Stimulated activated memory B cell treated with anti-CD40 and anti-IgM and Interleukin-4, amounts not matched to agents 10 μg/mL and 1 μg/mL and 100 μg/mL, for 72 hours (primary cell): ENCODE data around the gene CPAMD8.

Experiments used
- ATAC-seq: fragments of 150-1000 bp; cut with Tn5 transposase; 2 replicates; pipeline ENCODE4 v1.10.0; 2021
- H3K27ac Mint-ChIP-seq: one replicate; pipeline ENCODE4 v1.8.0; 2022; ENCODE audit warnings: mild to moderate bottlenecking, mixed read lengths
- H3K27me3 Mint-ChIP-seq: one replicate; pipeline ENCODE4 v1.8.0; 2022; ENCODE audit warnings: mixed read lengths
- H3K36me3 Mint-ChIP-seq: one replicate; pipeline ENCODE4 v1.8.0; 2022; ENCODE audit warnings: mixed read lengths
- H3K4me1 Mint-ChIP-seq: one replicate; pipeline ENCODE4 v1.8.0; 2022; ENCODE audit warnings: mixed read lengths
- H3K4me3 Mint-ChIP-seq: one replicate; pipeline ENCODE4 v1.8.0; 2022; ENCODE audit warnings: mild to moderate bottlenecking, moderate library complexity, mixed read lengths
- H3K9me3 Mint-ChIP-seq: one replicate; pipeline ENCODE4 v1.8.0; 2022; ENCODE audit warnings: mixed read lengths

Gene CPAMD8

DNA sequence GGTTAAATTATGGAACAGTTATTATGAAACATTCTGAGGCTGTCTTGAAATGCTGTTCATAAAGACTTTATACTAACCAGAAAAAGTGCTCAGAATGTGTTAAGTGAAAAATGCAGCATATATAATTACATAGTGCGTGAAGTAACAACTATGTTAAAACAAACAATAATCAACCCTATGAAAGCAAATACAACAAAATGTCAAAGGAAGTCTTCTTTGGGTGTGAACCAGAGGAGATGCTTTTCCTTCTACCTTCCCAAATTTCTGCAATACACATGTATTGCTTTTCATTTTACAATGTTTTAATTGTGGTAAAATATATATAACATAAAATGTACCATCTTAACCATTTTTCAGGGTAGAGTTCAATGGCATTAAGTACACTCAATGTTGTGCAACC is 92.1 kb downstream of the CPAMD8 start:
- Mint-ChIP-seq H3K4me1 (no peaks in the 10 kb centered on the region), H3K27ac (no peak overlapping the region), H3K27me3 (peaks cover 29% of the 10 kb centered on the region), H3K4me3 (no peak overlapping the region), H3K9me3 (peaks cover 26% of the 10 kb centered on the region), H3K36me3 (no peaks in the 10 kb centered on the region)
- no peak for ATAC-seq

DNA sequence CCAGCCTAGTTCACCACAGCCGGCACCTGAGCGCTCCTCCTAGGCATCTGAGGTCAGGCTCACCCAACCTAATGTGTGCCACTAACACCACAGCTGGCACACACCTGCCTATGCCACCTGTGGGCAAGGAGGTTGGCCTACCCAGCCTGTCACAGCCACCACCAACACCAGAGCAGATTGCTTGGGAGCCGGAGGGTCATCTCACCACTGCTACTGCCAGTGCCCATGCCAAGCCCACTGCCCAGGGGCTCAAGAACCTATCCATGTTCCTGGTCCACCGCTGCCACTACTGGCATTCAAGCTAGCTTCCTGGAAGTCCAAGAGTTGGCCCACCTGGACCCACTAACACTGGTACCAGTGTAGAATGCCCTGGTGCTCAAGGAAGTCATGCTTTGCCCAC is 95.3 kb downstream of the CPAMD8 start:
- Mint-ChIP-seq H3K4me1 (no peaks in the 10 kb centered on the region), H3K27me3 (peaks cover 53% of the 10 kb centered on the region), H3K27ac (no peak overlapping the region), H3K36me3 (peaks cover 7% of the 10 kb centered on the region), H3K4me3 (no peak overlapping the region), H3K9me3 (peaks cover 28% of the 10 kb centered on the region)
- ATAC-seq: no peak

DNA sequence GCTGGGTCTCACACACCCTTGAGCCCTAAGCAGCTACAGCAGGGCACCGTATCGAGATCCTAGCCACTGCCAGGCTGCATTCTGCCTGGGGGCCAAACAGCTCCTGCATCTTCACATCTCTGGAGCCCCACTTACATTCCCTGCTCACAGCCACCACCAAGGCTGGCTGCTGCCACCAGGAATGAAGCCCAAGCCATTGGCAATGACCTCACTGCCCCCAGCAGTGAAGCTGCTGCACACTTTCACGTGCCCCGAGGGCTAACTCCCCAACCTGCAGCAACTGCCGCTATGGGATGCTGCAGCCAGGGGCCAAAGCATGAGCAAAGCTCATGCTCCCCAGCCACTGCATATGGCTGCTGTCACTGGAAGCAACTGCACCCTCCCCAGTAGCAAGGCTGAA is 95.9 kb downstream of the CPAMD8 start:
- no peaks in the 10 kb centered on the region for H3K4me1 Mint-ChIP-seq
- no peak for ATAC-seq
- H3K9me3 Mint-ChIP-seq: peaks cover 26% of the 10 kb centered on the region
- H3K27ac Mint-ChIP-seq: no peak overlapping the region
- peaks cover 54% of the 10 kb centered on the region for H3K27me3 Mint-ChIP-seq
- no peak overlapping the region for H3K4me3 Mint-ChIP-seq
- peaks cover 7% of the 10 kb centered on the region for H3K36me3 Mint-ChIP-seq

DNA sequence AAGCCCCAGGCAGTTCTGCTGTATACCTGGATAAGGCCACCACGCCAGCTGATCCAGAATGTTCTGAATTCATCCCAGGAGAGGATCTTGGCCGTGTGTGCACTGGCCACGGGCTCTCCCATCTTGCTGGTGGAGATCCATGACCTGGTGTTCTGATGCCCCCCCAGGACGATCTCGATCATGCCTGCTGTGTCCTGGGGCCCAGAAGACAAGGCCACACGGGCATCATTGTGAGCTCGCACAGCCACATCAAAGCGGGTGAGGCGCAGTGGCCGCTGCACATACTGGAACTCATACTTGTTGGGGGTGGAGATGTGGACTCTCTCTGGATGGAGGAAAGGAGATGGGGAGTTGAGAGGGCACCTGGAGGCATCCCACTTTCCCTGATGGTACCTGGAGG is 97.7 kb downstream of the CPAMD8 start:
- peaks cover 54% of the 10 kb centered on the region for H3K27me3 Mint-ChIP-seq
- no peak for ATAC-seq
- H3K4me1 Mint-ChIP-seq: no peaks in the 10 kb centered on the region

DNA sequence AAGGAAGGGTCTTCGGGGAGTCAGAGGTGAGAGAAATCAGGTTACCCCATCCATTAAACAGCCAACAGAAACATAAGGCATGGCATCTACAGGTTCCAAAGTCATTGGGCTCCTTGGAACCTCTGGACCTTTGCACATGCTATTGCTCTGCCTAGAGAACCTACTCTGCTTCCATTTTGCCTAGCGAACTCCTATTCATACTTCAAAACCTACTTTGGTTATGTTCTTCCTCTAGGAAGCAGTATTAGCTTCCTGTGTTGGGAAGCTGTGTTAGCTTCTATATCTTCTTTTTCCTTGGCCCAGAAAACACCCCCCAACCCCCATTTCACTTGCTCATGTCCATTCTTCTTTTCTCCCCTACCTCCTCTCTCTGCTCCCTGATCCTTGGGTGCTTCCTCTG is 98.3 kb downstream of the CPAMD8 start:
- peaks cover 56% of the 10 kb centered on the region for H3K27me3 Mint-ChIP-seq
- H3K36me3 Mint-ChIP-seq: peaks cover 7% of the 10 kb centered on the region
- no peak overlapping the region for H3K4me3 Mint-ChIP-seq

More for the DNA sequence above, 97.7 kb downstream of the CPAMD8 start:
- peaks cover 7% of the 10 kb centered on the region for H3K36me3 Mint-ChIP-seq
- H3K4me3 Mint-ChIP-seq: no peak overlapping the region
- H3K9me3 Mint-ChIP-seq: peaks cover 24% of the 10 kb centered on the region
- no peak overlapping the region for H3K27ac Mint-ChIP-seq

DNA sequence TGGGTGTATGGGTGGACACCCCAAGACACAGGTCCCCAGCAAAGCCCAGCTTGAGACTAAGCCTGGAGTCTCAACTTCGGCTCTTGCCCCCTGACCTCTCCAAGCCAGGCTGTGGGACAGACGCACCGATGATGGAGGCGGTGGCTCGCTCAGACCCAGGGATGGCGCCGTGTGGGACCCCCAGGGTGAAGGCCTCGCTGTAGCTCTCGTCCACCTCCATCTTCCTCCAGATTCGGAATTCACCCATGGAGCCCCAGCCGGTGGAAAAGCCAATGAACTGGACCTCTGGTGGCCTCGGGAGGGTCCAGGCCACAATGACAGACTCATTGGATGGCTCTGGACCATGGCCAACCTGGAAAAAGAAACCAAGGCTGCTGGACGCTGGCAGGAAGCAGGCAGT is 98.7 kb downstream of the CPAMD8 start:
- Mint-ChIP-seq H3K36me3 (peaks cover 7% of the 10 kb centered on the region), H3K4me1 (no peaks in the 10 kb centered on the region), H3K4me3 (no peak overlapping the region), H3K9me3 (peaks cover 17% of the 10 kb centered on the region), H3K27ac (no peak overlapping the region), H3K27me3 (peaks cover 61% of the 10 kb centered on the region)
- ATAC-seq: no peak

More for the DNA sequence above, 98.3 kb downstream of the CPAMD8 start:
- Mint-ChIP-seq H3K4me1 (no peaks in the 10 kb centered on the region), H3K27ac (no peak overlapping the region), H3K9me3 (peaks cover 18% of the 10 kb centered on the region)
- ATAC-seq: no peak

DNA sequence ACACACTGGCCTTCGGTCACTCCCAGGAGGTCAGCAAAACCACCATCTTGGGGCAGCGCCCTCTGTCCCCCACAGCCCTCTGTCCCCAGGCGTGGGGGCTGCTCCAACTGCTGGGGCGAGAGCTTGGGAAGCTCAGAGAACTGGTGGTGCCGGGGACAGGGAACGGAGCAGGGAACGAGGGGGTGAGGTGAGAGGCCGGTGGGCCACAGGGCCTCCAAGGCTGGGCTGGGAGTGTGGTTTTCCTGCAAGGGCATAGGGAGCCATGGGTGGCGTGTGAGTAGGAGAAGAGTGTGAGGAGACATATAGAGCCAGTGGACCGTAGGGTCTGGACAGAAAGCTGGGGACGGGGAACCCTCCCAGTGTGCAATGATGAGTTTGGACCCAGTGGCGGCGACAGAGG is 103.7 kb downstream of the CPAMD8 start:
- Mint-ChIP-seq H3K4me1 (no peaks in the 10 kb centered on the region), H3K9me3 (peaks cover 18% of the 10 kb centered on the region), H3K27ac (no peak overlapping the region), H3K27me3 (peaks cover 55% of the 10 kb centered on the region), H3K36me3 (peaks cover 7% of the 10 kb centered on the region), H3K4me3 (no peak overlapping the region)
- no peak for ATAC-seq

DNA sequence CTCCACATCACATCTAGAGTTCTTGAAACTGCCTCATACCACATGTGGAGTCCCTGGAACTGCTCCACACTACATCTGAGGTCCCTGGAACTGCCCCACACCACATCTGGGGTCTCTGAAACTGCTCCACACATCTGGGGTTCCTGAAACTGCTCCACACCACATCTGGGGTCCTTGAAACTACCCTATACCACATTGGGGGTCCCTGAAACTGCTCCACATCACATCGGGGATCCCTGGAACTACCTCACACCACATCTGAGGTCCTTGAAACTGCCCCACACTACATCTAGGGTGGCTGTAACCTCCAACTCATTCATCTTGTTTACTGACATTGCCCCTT is 104.0 kb downstream of the CPAMD8 start:
- peaks cover 7% of the 10 kb centered on the region for H3K36me3 Mint-ChIP-seq
- ATAC-seq: no peak
- H3K4me3 Mint-ChIP-seq: no peak overlapping the region
- H3K9me3 Mint-ChIP-seq: peaks cover 18% of the 10 kb centered on the region
- no peaks in the 10 kb centered on the region for H3K4me1 Mint-ChIP-seq
- H3K27me3 Mint-ChIP-seq: peaks cover 55% of the 10 kb centered on the region
- no peak overlapping the region for H3K27ac Mint-ChIP-seq

DNA sequence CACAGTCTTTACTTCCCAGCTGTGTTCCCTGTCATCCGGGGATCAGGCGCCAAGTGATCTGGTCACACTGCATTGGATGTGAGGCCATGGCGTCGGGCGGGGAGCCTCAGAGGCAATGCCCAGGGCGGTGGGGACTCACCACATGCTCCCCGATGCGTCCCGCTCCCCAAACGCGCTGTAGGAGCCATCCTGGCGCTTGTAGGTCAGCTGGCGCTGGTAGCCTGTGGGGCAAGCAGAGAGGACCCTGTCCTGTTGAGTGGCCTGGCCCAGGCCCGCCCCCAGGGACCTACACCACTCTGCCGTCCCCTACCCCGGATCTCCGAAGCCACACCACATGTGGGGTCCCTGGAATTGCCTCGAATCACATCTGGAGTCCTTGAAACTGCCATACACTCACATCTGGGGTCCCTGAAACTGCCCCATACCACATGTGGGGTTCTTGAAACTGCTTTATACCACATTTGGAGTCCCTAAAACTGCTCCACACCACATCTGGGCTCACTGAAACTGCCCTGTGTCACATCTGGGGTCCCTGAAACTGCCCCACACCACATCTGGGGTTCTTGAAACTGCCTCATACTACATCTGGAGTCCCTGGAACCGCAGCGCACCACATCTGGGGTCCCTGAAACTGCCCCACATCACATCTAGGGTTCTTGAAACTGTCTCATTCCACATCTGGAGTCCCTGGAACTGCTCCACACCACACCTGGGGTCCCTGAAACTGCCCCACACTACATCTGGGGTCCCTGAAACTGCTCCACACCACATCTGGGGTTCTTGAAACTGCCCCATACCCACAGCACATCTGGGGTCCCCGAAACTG is 104.6 kb downstream of the CPAMD8 start:
- Mint-ChIP-seq H3K36me3 (peaks cover 7% of the 10 kb centered on the region), H3K27me3 (peaks cover 53% of the 10 kb centered on the region), H3K27ac (no peak overlapping the region), H3K4me3 (no peak overlapping the region), H3K4me1 (no peaks in the 10 kb centered on the region), H3K9me3 (peaks cover 18% of the 10 kb centered on the region)
- no peak for ATAC-seq

DNA sequence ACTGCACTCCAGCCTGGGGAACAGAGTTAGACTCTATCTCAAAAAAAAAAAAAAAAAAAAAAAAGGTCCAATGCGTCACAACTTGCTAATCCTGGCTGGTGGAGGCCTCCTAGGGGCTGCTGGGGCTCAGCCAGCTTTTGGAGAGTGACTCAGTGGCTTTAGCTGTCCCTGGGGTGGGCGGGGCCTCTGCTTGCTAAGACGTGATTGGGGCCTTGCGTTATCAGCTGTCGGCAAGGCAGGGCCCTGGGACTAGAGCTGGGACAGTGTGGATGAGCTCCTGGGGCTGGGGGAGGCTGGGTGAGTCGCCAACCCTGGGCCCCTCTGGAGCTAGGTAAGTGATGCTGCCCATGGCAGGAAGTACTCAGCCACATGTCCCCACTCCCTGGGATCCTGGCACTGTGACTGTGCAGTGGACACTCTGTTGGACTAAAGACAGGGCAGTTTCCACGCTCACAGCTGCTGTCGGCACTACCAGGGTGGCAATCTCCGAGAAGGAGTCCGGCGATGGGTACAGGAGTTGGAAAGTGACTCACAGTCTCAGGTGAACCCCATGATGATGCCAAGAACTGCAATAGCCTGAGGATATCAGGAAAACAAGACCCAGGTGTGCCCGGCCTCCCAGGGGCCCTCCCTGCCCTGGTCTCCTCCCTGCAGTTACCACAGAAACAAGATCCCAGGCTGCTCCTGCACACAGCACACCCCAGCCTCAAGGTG is 105.6 kb downstream of the CPAMD8 start:
- H3K4me3 Mint-ChIP-seq: no peak overlapping the region
- no peaks in the 10 kb centered on the region for H3K4me1 Mint-ChIP-seq
- no peak overlapping the region for H3K27ac Mint-ChIP-seq
- H3K36me3 Mint-ChIP-seq: no peaks in the 10 kb centered on the region
- H3K9me3 Mint-ChIP-seq: peaks cover 12% of the 10 kb centered on the region
- no peak for ATAC-seq
- H3K27me3 Mint-ChIP-seq: peaks cover 52% of the 10 kb centered on the region

DNA sequence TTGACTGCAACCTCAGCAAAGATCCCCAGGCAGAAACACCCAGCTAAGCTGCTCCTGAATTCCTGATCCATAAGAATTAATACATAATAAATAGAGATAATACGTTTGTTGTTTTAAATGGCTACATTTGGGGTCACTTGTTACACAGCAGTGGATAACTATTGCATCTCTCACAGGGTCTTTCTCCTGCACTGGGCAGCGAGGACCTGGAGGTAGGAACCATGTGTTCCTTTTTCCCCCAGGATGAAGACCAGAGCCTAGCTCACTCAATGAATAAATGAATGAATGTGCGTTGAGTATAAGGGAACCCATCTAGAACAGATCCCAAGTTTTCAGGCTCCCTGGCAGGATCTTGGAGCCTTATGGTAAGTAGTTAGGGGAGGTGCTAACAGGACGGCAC is 107.1 kb downstream of the CPAMD8 start:
- ATAC-seq: no peak
- peaks cover 4% of the 10 kb centered on the region for H3K9me3 Mint-ChIP-seq
- no peak overlapping the region for H3K4me3 Mint-ChIP-seq
- no peaks in the 10 kb centered on the region for H3K36me3 Mint-ChIP-seq
- H3K27ac Mint-ChIP-seq: no peak overlapping the region
- H3K27me3 Mint-ChIP-seq: peaks cover 55% of the 10 kb centered on the region
- H3K4me1 Mint-ChIP-seq: no peaks in the 10 kb centered on the region

DNA sequence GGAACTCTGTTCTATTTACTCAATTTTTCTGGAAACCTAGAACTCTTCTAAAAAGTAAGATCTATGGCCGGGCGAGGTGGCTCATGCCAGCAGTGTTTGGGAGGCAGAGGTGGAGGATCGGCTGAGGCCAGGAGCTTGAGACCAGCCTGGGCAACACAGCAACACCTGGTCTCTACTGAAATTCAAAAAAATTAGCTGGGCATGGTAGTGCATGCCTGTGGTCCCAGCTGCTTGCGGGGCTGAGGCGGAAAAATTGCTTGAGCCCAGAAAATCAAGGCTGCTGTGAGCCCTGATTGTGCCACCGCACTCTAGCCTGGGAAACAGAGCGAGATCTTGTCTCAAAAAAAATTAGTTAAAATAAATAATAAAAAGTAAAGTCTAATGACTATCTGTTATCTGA is 109.2 kb downstream of the CPAMD8 start:
- Mint-ChIP-seq H3K9me3 (peaks cover 22% of the 10 kb centered on the region), H3K36me3 (no peaks in the 10 kb centered on the region), H3K27ac (no peak overlapping the region), H3K4me3 (no peak overlapping the region), H3K27me3 (peaks cover 50% of the 10 kb centered on the region), H3K4me1 (no peaks in the 10 kb centered on the region)
- no peak for ATAC-seq

DNA sequence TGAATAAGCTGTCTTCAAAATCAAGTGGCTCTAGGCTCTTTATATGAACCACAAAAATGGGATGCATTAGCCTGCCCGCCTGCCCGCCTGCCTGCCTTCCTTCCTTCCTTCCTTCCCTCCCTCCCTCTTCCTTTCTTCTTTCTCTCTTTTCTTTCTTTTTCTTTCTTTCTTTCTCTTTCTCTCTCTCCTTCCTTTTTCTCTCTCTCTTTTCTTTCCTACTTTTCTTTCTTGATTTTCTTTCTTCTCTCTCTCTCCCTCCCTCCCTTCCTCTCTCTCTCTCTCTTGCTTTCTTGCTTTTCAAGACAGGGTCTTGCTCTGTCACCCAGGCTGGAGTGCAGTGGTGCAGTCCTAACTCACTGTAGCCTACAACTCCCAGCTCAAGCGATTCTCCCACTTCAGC is 110.9 kb downstream of the CPAMD8 start:
- peaks cover 45% of the 10 kb centered on the region for H3K27me3 Mint-ChIP-seq
- no peaks in the 10 kb centered on the region for H3K36me3 Mint-ChIP-seq
- no peak for ATAC-seq
- H3K4me3 Mint-ChIP-seq: no peak overlapping the region
- H3K9me3 Mint-ChIP-seq: peaks cover 25% of the 10 kb centered on the region
- no peaks in the 10 kb centered on the region for H3K4me1 Mint-ChIP-seq
- no peak overlapping the region for H3K27ac Mint-ChIP-seq

DNA sequence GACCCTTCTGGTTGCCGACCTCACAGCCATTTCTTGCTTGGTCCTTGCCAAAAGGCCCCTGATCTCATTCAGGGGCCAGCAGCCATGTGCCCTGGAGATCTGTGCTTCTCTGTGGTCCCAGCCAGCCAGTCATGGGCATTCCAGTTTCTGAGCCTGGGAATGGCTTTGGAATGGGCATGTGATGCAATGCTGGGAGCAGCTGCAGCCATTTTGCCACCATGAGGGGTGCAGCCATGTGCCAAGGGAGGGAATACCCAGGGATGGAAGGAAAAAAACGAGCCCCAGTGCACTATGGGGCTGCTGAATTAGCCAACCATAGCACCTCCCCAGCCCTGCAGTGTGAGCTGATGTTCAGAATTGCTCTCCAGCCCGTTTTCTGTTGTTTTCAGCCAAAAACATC is 111.5 kb downstream of the CPAMD8 start:
- H3K4me1 Mint-ChIP-seq: no peaks in the 10 kb centered on the region
- peaks cover 25% of the 10 kb centered on the region for H3K9me3 Mint-ChIP-seq
- H3K27ac Mint-ChIP-seq: no peak overlapping the region
- no peak overlapping the region for H3K4me3 Mint-ChIP-seq
- no peaks in the 10 kb centered on the region for H3K36me3 Mint-ChIP-seq
- ATAC-seq: no peak
- peaks cover 44% of the 10 kb centered on the region for H3K27me3 Mint-ChIP-seq

DNA sequence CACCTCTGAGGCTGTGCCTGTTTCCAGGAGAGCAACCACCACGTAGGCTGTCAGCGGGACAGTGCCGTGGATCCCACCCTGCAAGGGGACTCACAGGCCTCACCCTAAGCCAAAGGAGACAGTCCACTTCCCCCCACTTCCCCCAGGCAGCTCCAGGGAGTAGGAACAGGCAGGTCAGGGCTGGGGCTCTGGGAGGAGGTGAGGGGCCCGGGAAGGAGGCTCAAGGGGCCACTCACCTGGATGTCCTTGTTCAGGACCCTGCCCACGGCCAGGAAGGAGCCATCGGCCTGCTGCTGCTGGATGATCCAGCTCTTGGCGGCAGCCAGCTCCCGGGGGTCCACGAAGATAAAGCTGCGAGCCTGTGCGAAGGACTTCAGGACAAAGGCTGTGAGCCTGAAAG is 112.2 kb downstream of the CPAMD8 start:
- Mint-ChIP-seq H3K36me3 (no peaks in the 10 kb centered on the region), H3K4me1 (no peaks in the 10 kb centered on the region), H3K27ac (no peak overlapping the region), H3K27me3 (peaks cover 37% of the 10 kb centered on the region), H3K9me3 (peaks cover 23% of the 10 kb centered on the region), H3K4me3 (no peak overlapping the region)
- no peak for ATAC-seq

DNA sequence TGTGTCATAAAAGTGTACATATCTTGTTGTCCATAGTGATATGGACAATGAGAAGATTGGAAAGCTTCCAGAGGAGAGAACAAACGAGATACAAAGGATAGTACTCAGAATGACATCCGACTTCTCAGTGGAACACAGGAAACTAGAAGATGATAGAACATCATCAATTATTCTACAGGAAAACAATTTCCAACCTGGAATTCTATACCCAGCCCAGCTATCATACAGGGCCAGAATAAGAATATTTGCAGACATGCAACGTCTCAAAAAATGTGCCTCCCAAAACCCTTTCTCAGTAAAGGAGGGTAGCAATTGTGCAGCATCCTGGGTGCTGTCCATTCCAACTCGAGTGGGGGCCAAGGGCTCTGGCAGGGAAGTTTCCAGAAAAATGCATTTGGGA is 113.8 kb downstream of the CPAMD8 start:
- no peak for ATAC-seq
- Mint-ChIP-seq H3K4me3 (no peak overlapping the region), H3K36me3 (no peaks in the 10 kb centered on the region), H3K9me3 (peaks cover 21% of the 10 kb centered on the region), H3K27me3 (peaks cover 22% of the 10 kb centered on the region), H3K27ac (no peak overlapping the region), H3K4me1 (no peaks in the 10 kb centered on the region)
